Mucosa of descending colon (tissue), 3 donors: Measurements from ENCODE around the gene BAZ1A. TPM values are rescaled to one million over a fixed set of nuclear protein-coding genes. Genes with fewer than 3 reads are reported as not detected.

Source experiments
- ATAC-seq: fragments of 200-7000 bp; cut with Tn5 transposase; one replicate; pipeline ENCODE4 v1.9.1; 2020; ENCODE audit warnings: mild to moderate bottlenecking, moderate library complexity
- DNase-seq, 3 donors: peaks; one replicate each; pipeline ENCODE4 v3.0.0-alpha.2; 2020
- H3K36me3 ChIP-seq: fragments of 200-600 bp; one replicate; pipeline ENCODE4 v1.8.0; 2021; ENCODE audit warnings: low read depth, mild to moderate bottlenecking
- H3K4me1 ChIP-seq: fragments of 200-600 bp; one replicate; pipeline ENCODE4 v1.8.0; 2021; ENCODE audit warnings: low read depth, mild to moderate bottlenecking
- H3K4me3 ChIP-seq: fragments of 200-600 bp; one replicate; pipeline ENCODE4 v1.8.0; 2021; ENCODE audit warnings: mild to moderate bottlenecking
- H3K9me3 ChIP-seq: fragments of 200-600 bp; one replicate; pipeline ENCODE4 v1.8.0; 2021; ENCODE audit warnings: mild to moderate bottlenecking
- CTCF ChIP-seq: fragments of 200-600 bp; IDR thresholded peaks from one replicate; pipeline ENCODE4 v1.8.0; 2022; ENCODE audit warnings: antibody characterized with exemption, mild to moderate bottlenecking
- intact Hi-C, 2 donors: fragments of 100-400 bp; cut with DNase I in 1 of 2; cut with micrococcal nuclease in 1 of 2; formaldehyde crosslinking; loops; one replicate each; pipeline versions ENCODE4 v1.11.0 to v1.11.1; 2022; cut with DNase I, micrococcal nuclease
- total RNA-seq, 3 donors: library from RNA; stranded (reverse); fragmentation: NEBNext Ultra II Directional in 2 of 3; extraction: Animal tissue kit (Norgen Biotek cat#: 25700) in 2 of 3; gene quantifications; one replicate each; pipeline versions ENCODE4 v1.2.1 to v1.2.4, GENCODE V29; 2021 to 2023
- donor health status: DM: no; HTN: no; CAD: no; lungs with moderate emphysema.
- donor health status: DM: no; HTN: no; CAD: no.
- donor health status: DM: no; HTN: yes; CAD: no.

Gene BAZ1A
- total RNA-seq, 3 donors from 2014 or later: 30.6 to 30.9 (median 30.8) TPM

- no peak for ATAC-seq
- Histone ChIP-seq H3K36me3 (no peaks in the 10 kb centered on the region), H3K4me3 (no peak overlapping the region), H3K9me3 (no peaks in the 10 kb centered on the region), H3K4me1 (no peaks in the 10 kb centered on the region)
- DNase-seq: no peak
- intact Hi-C loops: no loop called here
- TF ChIP-seq CTCF: no peak
These were observed 37.0 kb upstream of the BAZ1A start for GRCh38 chr14:34912182-34912581.

GRCh38 chr14:34911209-34912150 is 36.3 kb upstream of the BAZ1A start:
- DNase-seq: no peak

GRCh38 chr14:34906287-34906686 is 31.1 kb upstream of the BAZ1A start:
- intact Hi-C loops: no loop called here
- no peak for TF ChIP-seq CTCF
- ATAC-seq (no peak), DNase-seq (no peak)
- no peak overlapping the region for H3K4me3 ChIP-seq
- H3K4me1 ChIP-seq: no peaks in the 10 kb centered on the region
- H3K9me3 ChIP-seq: no peaks in the 10 kb centered on the region
- no peaks in the 10 kb centered on the region for H3K36me3 ChIP-seq

More at GRCh38 chr14:34911209-34912150, 36.3 kb upstream of the BAZ1A start:
- Histone ChIP-seq H3K36me3 (no peaks in the 10 kb centered on the region), H3K4me3 (no peak overlapping the region), H3K9me3 (no peaks in the 10 kb centered on the region), H3K4me1 (no peaks in the 10 kb centered on the region)
- ATAC-seq: no peak
- intact Hi-C loops: no loop called here
- no peak for TF ChIP-seq CTCF

- ATAC-seq (no peak), DNase-seq (no peak)
- H3K4me1 ChIP-seq: no peaks in the 10 kb centered on the region
- intact Hi-C loops: no loop called here
- H3K9me3 ChIP-seq: no peaks in the 10 kb centered on the region
- H3K36me3 ChIP-seq: no peaks in the 10 kb centered on the region
- no peak for TF ChIP-seq CTCF
- no peak overlapping the region for H3K4me3 ChIP-seq
These were observed 20.1 kb upstream of the BAZ1A start for GRCh38 chr14:34895277-34895676.

- intact Hi-C loops: no loop called here
- Histone ChIP-seq H3K9me3 (no peaks in the 10 kb centered on the region), H3K36me3 (no peaks in the 10 kb centered on the region), H3K4me1 (no peaks in the 10 kb centered on the region), H3K4me3 (no peak overlapping the region)
- no peak for TF ChIP-seq CTCF
- no peak for ATAC-seq
- DNase-seq: no peak
These were observed 15.8 kb upstream of the BAZ1A start for GRCh38 chr14:34890937-34891336.
